HS-5 (cell line): ENCODE data around the gene HELLS.
"Not testable (repeated sequence)": the region's sequence is repeated elsewhere in the genome, so short reads cannot be mapped to it uniquely, and the experiment has no call there.

ENCODE experiments used
- DNase-seq: peaks from one replicate; pipeline ENCODE4 v3.0.0-alpha.2; 2012; ENCODE audit warnings: low read depth

The HELLS gene

GRCh38 chr10:94608559-94608958, 63.0 kb downstream of the HELLS start:
- DNase-seq = no peak

- DNase-seq = no peak
These were observed 69.0 kb downstream of the HELLS start for GRCh38 chr10:94614558-94614957.

GRCh38 chr10:94617389-94617944, 71.9 kb downstream of the HELLS start:
- no peak for DNase-seq

GRCh38 chr10:94622666-94623205, 77.1 kb downstream of the HELLS start:
- DNase-seq = no peak

- DNase-seq = no peak
These were observed 78.0 kb downstream of the HELLS start for GRCh38 chr10:94623572-94623971.

- no peak for DNase-seq
These were observed 80.9 kb downstream of the HELLS start for GRCh38 chr10:94626476-94626875.

- no peak for DNase-seq
These were observed 81.9 kb downstream of the HELLS start for GRCh38 chr10:94627511-94627910.

- DNase-seq = no peak
These were observed 84.6 kb downstream of the HELLS start for GRCh38 chr10:94630017-94630688.

- DNase-seq = no peak
These were observed 85.7 kb downstream of the HELLS start for GRCh38 chr10:94631077-94631875.

- DNase-seq = no peak
These were observed 87.4 kb downstream of the HELLS start for GRCh38 chr10:94632954-94633353.

GRCh38 chr10:94638097-94638496, 92.5 kb downstream of the HELLS start:
- DNase-seq = not testable (repeated sequence)

- no peak for DNase-seq
These were observed 94.3 kb downstream of the HELLS start for GRCh38 chr10:94639902-94640301.

- DNase-seq = no peak
These were observed 95.0 kb downstream of the HELLS start for GRCh38 chr10:94640562-94640961.

GRCh38 chr10:94641480-94641879, 95.9 kb downstream of the HELLS start:
- DNase-seq = no peak

- DNase-seq = no peak
These were observed 98.8 kb downstream of the HELLS start for GRCh38 chr10:94644352-94644751.

- DNase-seq = no peak
These were observed 99.7 kb downstream of the HELLS start for GRCh38 chr10:94645285-94645684.
